ENCODE measurements around the gene FBXL20. TPM values are rescaled to one million over a fixed set of nuclear protein-coding genes. Genes with fewer than 3 reads are reported as not detected.
"Not testable (repeated sequence)": the region's sequence is repeated elsewhere in the genome, so short reads cannot be mapped to it uniquely, and the experiment has no call there.

FBXL20 gene
- total RNA-seq, 1 donor from 2014 or later, result 8.2 TPM

DNA sequence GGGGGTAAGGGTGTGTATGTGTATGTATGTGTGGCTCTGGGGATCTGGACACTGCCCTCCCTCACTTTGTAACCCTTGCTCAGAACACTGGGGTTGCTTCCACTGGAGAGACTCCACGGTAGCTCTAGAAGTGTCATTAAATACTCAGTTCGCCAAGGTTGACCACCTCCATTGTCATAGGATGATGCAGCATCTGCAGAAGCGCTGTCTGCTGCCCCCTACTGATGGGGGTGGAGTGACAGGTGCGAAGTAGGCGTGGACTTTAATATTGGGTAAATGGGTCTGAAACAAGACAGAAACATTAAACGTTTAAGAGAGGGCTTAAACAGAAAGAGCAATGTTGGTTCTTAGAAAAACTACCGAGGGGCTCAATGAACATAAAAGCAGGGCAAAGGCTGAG is 140.1 kb downstream of the FBXL20 start:
- no peak for DNase-seq (ENCODE audit: low read depth in 2 of 2)

GRCh38 chr17:39252788-39253460 is 148.5 kb downstream of the FBXL20 start:
- DNase-seq (ENCODE audit: low read depth in 2 of 2), result no peak

- DNase-seq (ENCODE audit: low read depth in 2 of 2), result no peak
Observed at GRCh38 chr17:39251997-39252396, 149.4 kb downstream of the FBXL20 start.

DNA sequence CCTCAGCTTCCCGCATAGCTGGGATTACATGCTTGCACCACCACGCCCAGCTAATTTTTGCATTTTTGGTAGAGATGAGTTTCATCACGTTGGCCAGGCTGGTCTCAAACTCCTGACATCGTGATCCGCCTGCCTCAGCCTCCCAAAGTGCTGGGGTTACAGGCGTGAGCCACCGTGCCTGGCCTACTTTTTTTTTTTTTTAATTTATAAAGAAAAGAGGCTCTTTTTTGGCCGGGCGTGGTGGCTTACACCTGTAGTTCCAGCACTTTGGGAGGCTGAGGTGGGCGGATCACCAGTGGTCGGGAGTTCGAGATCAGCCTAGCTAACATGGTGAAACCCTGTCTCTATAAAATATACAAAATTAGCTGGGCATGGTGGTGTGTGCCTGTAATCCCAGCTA is 151.3 kb downstream of the FBXL20 start:
- not testable (repeated sequence) for DNase-seq (ENCODE audit: low read depth in 2 of 2)

DNA sequence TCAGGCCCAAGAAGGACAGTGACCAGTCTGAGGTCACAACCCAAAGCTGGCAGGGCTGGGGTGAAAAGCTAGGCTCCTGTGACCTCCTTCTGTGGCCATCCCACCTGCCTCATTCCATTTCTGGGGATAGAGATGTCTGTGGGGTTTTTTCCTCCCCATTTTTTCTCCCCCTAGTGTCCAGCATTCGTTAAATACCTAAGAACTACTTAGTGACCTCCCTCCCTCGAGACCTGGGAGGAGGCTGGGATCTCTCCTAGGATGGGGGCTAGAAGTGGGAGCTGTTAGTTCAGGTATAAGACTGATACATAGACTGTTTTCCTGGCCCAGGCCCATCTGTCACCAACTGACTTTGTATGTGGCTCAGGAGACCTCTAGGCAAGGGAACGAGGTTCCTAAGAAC is 155.2 kb downstream of the FBXL20 start:
- no peak for DNase-seq (ENCODE audit: low read depth in 2 of 2)

- DNase-seq (ENCODE audit: low read depth in 2 of 2), result peak; percentile 45 to 79
Observed at GRCh38 chr17:39244600-39245570, 156.5 kb downstream of the FBXL20 start.

- DNase-seq (ENCODE audit: low read depth in 2 of 2), result no peak
Observed at GRCh38 chr17:39244016-39244599, 157.3 kb downstream of the FBXL20 start.

GRCh38 chr17:39243155-39243554 is 158.3 kb downstream of the FBXL20 start:
- no peak for DNase-seq (ENCODE audit: low read depth in 2 of 2)

- DNase-seq (ENCODE audit: low read depth in 2 of 2), result no peak
Observed at GRCh38 chr17:39240631-39241030, 160.8 kb downstream of the FBXL20 start.

DNA sequence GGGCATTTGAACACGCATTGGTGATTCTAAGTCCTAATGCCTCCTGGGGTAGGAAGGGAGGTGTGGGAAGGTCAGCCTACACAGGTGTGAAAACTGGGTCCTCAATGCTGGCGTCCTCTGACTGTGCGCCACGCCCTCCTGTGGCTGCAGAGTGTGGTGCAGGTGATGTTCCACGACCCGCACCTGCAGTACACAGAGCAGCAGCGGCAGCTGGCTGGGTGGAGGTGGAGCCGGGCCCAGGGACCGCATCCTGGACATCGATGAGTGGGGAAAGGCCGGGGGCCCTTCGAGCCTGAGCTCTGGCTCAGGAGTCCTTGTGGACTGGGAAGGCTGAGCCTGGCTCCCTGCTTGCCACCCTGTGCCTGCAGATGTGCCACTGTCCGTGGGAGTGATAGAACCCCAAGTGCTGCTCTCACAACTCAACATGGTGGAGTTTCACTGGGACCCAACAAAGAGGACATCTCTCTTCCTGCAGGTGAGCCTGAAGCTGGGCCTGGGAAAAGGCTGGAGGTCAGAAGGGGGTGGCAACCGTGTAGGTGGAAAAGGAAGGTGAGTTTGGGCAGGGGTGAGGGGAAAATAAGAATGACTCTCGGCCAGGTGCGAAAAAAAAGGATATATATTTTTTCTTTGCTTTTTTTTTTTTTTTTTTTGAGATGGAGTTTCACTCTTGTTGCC is 161.6 kb downstream of the FBXL20 start:
- peak in 1 of 2 donors; percentile 45 for DNase-seq (ENCODE audit: low read depth in 2 of 2)

- DNase-seq (ENCODE audit: low read depth in 2 of 2), result peak in 1 of 2 donors; percentile 21
Observed at GRCh38 chr17:39238311-39238972, 163.0 kb downstream of the FBXL20 start.

DNA sequence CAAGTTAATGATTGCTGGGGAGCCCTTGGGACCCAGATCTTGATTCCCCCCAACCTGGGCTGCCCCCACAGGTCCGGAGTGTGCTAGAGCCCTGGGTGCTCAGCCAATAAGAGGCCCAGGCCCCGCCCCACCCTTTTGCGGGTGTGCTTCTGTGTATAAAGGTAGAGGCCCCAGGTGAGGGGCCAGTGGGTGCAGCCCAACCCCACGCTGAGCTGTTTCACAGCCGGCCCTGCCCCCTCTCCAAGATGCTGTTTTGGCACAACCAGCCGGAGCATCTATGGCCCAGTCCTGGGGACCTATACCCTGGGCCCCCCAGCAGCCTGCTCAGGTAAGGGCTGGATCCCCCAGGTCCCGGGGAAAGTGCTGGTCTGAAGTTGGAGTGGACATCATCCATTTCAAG is 163.8 kb downstream of the FBXL20 start:
- no peak for DNase-seq (ENCODE audit: low read depth in 2 of 2)

DNA sequence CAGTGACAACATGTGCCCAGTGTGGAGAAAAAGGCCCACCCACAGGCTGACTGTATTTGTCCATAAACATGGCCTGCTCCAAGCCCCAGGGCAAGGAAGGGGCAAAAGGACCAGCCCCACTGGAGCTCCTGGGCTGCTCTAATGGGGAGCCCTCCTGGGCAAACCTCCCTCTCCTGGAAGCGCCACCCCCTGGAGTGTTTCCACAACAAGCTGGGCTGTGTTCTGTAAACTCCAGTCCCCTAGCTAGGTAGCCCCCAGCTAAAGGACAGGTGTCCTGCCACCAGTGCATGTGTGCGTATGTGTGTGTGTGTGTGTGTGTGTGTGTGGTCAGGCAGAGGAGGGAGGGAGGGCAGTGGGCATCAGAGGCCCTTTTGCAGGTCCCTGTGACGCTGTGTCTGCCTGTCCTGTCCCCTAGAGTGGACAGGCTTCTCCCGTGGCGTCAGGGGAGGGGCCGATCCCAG is 164.4 kb downstream of the FBXL20 start:
- no peak for DNase-seq (ENCODE audit: low read depth in 2 of 2)

- no peak for DNase-seq (ENCODE audit: low read depth in 2 of 2)
Observed at GRCh38 chr17:39236450-39236927, 164.9 kb downstream of the FBXL20 start.

DNA sequence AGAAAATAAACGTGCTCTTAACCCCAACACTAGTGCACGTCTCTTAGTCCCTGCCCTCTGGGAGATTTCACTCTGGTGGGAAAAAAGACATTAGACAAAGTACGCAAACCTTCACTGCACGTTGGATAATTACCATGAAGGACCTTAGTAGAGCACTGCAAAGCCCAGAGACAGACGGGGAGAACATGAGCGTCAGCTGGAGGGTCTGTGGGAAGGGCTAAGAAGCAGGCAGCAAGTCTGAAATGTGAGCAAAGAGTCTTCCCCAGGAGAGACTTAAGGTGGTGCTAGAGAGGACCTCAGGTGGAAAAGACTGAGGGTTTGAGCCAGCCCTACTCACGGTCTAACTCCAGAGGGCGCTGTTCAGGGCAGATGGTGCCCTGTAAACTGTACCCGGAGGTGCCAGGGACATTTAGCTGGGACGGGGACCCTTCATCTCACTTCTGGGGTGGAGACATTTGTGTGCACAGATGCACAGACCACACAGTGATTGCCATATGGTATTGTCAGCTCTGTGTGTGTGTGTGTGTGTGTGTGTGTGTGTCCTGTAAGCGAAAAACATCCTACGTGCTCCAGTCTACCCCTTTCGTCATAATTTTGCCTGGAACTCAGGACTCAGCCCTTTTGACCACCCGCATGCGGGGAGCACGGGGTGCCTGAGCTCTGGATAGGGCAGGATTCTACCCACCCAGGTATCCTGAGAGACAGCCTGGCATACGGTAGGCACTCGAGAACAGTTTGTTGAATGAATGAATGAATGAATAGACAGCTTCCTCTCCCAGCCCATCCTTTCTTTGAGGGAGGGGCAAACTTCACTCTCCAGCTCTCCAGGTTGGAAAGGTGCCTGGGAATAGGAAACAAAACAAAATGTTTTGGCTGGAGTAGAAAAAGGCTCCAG is 165.6 kb downstream of the FBXL20 start:
- peak in 1 of 2 donors; percentile 64 for DNase-seq (ENCODE audit: low read depth in 2 of 2)

DNA sequence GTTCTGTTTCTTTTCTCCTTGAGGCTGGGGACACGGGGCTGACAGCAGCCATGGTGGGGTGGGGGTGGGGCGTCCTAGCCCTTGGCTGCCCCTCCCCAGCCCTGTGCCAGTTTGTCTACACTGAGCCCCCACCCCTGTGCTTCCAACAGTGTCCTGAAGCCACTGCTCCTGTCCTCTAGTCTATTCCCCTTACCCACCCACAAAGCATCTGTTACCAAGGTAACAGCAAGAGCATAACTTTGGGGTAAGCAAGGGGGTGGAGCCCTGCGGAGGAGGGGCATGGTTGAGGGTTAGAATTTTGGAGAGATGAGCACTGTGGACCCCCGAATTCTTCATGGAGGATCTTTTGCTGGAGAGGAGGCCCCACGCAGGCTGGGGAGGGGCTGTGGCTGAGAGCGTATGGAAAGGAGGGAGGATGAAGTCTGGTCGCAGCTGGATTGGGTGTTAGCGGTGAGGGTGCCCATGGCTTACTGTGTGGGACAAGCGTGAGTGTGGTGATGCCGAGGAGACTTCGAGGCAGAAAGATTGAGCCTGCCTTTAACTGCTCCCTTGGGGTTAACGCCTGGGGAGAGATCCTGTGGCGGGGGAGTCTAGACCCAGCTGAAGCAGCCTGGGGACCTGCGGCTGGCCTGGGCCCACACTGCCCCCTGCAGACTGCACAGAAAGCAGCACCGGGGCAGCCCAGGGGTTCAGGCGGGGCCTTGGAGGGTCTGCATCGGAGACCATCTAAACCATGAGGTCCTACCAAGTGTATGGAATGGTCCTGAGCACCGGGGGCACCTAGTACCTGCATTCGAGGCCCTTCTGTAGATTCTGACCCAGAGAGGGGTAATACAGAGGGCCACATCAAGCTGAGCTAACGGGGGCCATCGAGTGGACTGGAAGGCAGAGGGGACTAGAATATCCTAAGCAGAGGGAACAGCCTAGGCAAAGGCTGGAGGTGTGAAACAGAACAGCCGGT is 169.6 kb downstream of the FBXL20 start:
- peak in 1 of 2 donors; percentile 40 for DNase-seq (ENCODE audit: low read depth in 2 of 2)

DNA sequence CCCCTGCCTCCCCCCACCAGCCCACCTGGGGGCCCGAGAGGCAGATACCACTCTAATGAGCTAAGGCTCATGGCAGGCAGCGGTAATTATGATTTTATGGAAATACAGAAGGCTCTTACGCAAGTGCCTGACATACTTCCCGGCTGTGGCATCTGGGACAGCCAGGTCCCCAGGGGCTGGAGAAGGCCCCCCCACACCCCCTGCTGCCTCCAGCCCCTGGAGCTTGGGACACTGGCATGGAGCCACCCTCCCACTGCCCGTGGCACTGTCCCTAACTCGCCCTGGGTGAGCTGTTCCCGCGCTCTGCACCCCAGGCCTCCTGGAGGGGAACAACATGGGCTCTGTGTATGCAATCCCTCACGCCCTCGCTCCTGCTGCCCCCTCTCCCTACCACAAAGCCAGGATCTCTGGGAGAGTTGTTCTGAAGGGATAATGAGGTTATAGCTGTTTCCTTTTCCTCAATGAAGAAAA is 170.3 kb downstream of the FBXL20 start:
- DNase-seq (ENCODE audit: low read depth in 2 of 2), result no peak

DNA sequence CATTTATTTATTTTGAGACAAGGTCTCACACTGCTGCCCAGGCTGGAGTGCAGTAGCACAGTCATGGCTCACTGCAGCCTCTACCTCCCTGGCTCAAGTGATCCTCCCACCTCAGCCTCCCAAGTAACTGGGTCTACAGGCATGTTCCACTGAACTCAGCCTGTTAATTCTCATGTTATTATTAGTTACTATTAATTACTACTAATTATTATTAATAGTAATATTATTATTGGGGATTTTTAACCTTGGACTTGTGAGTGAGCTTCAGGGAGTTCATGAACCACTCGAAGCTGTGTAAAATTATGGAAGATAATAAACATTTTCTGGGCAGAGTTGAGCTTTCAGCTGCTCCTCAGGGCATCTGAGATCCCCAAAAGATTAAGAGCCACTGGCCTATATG is 171.1 kb downstream of the FBXL20 start:
- no peak for DNase-seq (ENCODE audit: low read depth in 2 of 2)

All from dermis microvascular lymphatic vessel endothelial cell (primary cell).